SK-N-SH treated with all-trans-retinoic acid at 6 μM for 48 hours (cell line): Measurements from ENCODE around the gene PPFIA1.

Source experiments
- ATAC-seq: fragments of 200-7000 bp; cut with Tn5 transposase; 3 replicates; pipeline ENCODE4 v1.9.1; 2020; ENCODE audit warnings: mild to moderate bottlenecking, moderate library complexity
- ARNTL ChIP-seq: fragments of 450-650 bp; formaldehyde crosslinking; IDR thresholded peaks from 2 replicates; pipeline ENCODE4 v1.5.0; 2020; ENCODE audit warnings: low read depth, mild to moderate bottlenecking, moderate library complexity, borderline replicate concordance
- CREB5 ChIP-seq: fragments of 250-450 bp; sonication (Bioruptor Pico); IDR thresholded peaks from 2 replicates; pipeline ENCODE4 v1.5.1; 2020; ENCODE audit warnings: low read depth, mild to moderate bottlenecking, moderate library complexity
- CSDC2 ChIP-seq: fragments of 250-450 bp; sonication (Bioruptor Pico); IDR thresholded peaks from 2 replicates; pipeline ENCODE4 v1.5.0; 2020; ENCODE audit warnings: mild to moderate bottlenecking, moderate library complexity
- CSRNP3 ChIP-seq: fragments of 250-450 bp; sonication (Bioruptor Pico); IDR thresholded peaks from 2 replicates; pipeline ENCODE4 v1.5.1; 2021; ENCODE audit warnings: mild to moderate bottlenecking, moderate library complexity
- ESRRG ChIP-seq: fragments of 250-450 bp; sonication (Bioruptor Pico); IDR thresholded peaks from 2 replicates; pipeline ENCODE4 v1.6.1; 2021; ENCODE audit warnings: mild to moderate bottlenecking
- GLIS3 ChIP-seq: fragments of 250-450 bp; sonication (Bioruptor Pico); IDR thresholded peaks from 2 replicates; pipeline ENCODE4 v1.5.0; 2020; ENCODE audit warnings: mild to moderate bottlenecking, moderate library complexity
- ISL1 ChIP-seq: fragments of 250-450 bp; sonication (Bioruptor Pico); IDR thresholded peaks from 2 replicates; pipeline ENCODE4 v2.1.2; 2022; ENCODE audit warnings: mild to moderate bottlenecking, moderate library complexity
- OSR1 ChIP-seq: fragments of 250-450 bp; sonication (Bioruptor Pico); IDR thresholded peaks from 2 replicates; pipeline ENCODE4 v1.8.0; 2022; ENCODE audit warnings: moderate library complexity, mild to moderate bottlenecking, inconsistent platforms
- PATZ1 ChIP-seq: fragments of 250-450 bp; sonication (Bioruptor Pico); IDR thresholded peaks from 2 replicates; pipeline ENCODE4 v1.8.0; 2020; ENCODE audit warnings: mild to moderate bottlenecking, moderate library complexity, borderline replicate concordance
- POU6F1 ChIP-seq: fragments of 250-450 bp; sonication (Bioruptor Pico); IDR thresholded peaks from 2 replicates; pipeline ENCODE4 v1.8.0; 2021; ENCODE audit warnings: low read depth, mild to moderate bottlenecking, moderate library complexity, borderline replicate concordance
- PPARA ChIP-seq: fragments of 250-450 bp; sonication (Bioruptor Pico); IDR thresholded peaks from 2 replicates; pipeline ENCODE4 v1.5.0; 2020; ENCODE audit warnings: mild to moderate bottlenecking, borderline replicate concordance
- RARB ChIP-seq: fragments of 250-450 bp; sonication (Bioruptor Pico); IDR thresholded peaks from 2 replicates; pipeline ENCODE4 v1.8.0; 2021; ENCODE audit warnings: mild to moderate bottlenecking, moderate library complexity
- SNAI2 ChIP-seq: fragments of 250-450 bp; sonication (Bioruptor Pico); IDR thresholded peaks from 2 replicates; pipeline ENCODE4 v1.5.0; 2020; ENCODE audit warnings: mild to moderate bottlenecking, moderate library complexity
- TCF4 ChIP-seq: fragments of 250-450 bp; sonication (Bioruptor Pico); IDR thresholded peaks from 2 replicates; pipeline ENCODE4 v1.8.0; 2021; ENCODE audit warnings: mild to moderate bottlenecking, moderate library complexity, borderline replicate concordance
- TOX ChIP-seq: fragments of 250-450 bp; sonication (Bioruptor Pico); IDR thresholded peaks from 2 replicates; pipeline ENCODE4 v1.8.0; 2021; ENCODE audit warnings: mild to moderate bottlenecking, moderate library complexity, borderline replicate concordance
- TSHZ2 ChIP-seq: fragments of 250-450 bp; sonication (Bioruptor Pico); IDR thresholded peaks from 2 replicates; pipeline ENCODE4 v1.5.0; 2020; ENCODE audit warnings: mild to moderate bottlenecking, moderate library complexity
- ZFP3 ChIP-seq: fragments of 250-450 bp; sonication (Bioruptor Pico); IDR thresholded peaks from 2 replicates; pipeline ENCODE4 v1.5.0; 2020; ENCODE audit warnings: mild to moderate bottlenecking, moderate library complexity
- ZFP30 ChIP-seq: fragments of 450-650 bp; formaldehyde crosslinking; IDR thresholded peaks from 2 replicates; pipeline ENCODE4 v1.5.0; 2022; ENCODE audit warnings: mild to moderate bottlenecking, moderate library complexity
- ZNF565 ChIP-seq: fragments of 450-650 bp; formaldehyde crosslinking; conservative IDR thresholded peaks from 2 replicates; pipeline ENCODE4 v1.5.0; 2020; ENCODE audit warnings: low read depth, mild to moderate bottlenecking, moderate library complexity
- ZNF70 ChIP-seq: fragments of 450-650 bp; formaldehyde crosslinking; IDR thresholded peaks from 2 replicates; pipeline ENCODE4 v1.5.0; 2020; ENCODE audit warnings: mild to moderate bottlenecking, moderate library complexity
- ZNF8 ChIP-seq: fragments of 450-650 bp; formaldehyde crosslinking; IDR thresholded peaks from 2 replicates; pipeline ENCODE4 v1.5.0; 2020; ENCODE audit warnings: mild to moderate bottlenecking, moderate library complexity

The PPFIA1 gene

GRCh38 chr11:70378506-70379134, 108.1 kb downstream of the PPFIA1 start:
- ATAC-seq: no peak
- no peak for TF ChIP-seq ISL1 (CRISPR knock-in tag)
- no peak for TF ChIP-seq ZFP30 (CRISPR knock-in tag)
- TF ChIP-seq TCF4: no peak
- no peak for TF ChIP-seq ESRRG (CRISPR knock-in tag)
- TF ChIP-seq, all 23 proteins: peak for 0

GRCh38 chr11:70381350-70381749, 110.9 kb downstream of the PPFIA1 start:
- TF ChIP-seq ZFP30 (CRISPR knock-in tag): no peak
- TF ChIP-seq PPARA (CRISPR knock-in tag): no peak
- TF ChIP-seq CREB5: no peak
- no peak for TF ChIP-seq ZNF8 (CRISPR knock-in tag)
- TF ChIP-seq ZFP3: no peak
- TF ChIP-seq TOX (CRISPR knock-in tag): no peak
- no peak for TF ChIP-seq OSR1 (CRISPR knock-in tag)
- TF ChIP-seq TSHZ2: no peak
- no peak for TF ChIP-seq PATZ1 (CRISPR knock-in tag)
- no peak for TF ChIP-seq GLIS3 (CRISPR knock-in tag)
- TF ChIP-seq ZNF70: no peak
- no peak for TF ChIP-seq CSDC2 (CRISPR knock-in tag)
- TF ChIP-seq ESRRG (CRISPR knock-in tag): no peak
- no peak for TF ChIP-seq POU6F1 (CRISPR knock-in tag)
- no peak for TF ChIP-seq ZNF565
- ATAC-seq: no peak

GRCh38 chr11:70381872-70382861, 111.7 kb downstream of the PPFIA1 start:
- ATAC-seq: peak; percentile 83
- no peak for TF ChIP-seq ZFP3
- no peak for TF ChIP-seq OSR1 (CRISPR knock-in tag)
- TF ChIP-seq CSDC2 (CRISPR knock-in tag): no peak
- no peak for TF ChIP-seq ISL1 (CRISPR knock-in tag)
- TF ChIP-seq TOX (CRISPR knock-in tag): no peak
- no peak for TF ChIP-seq ZNF70
- TF ChIP-seq RARB: no peak
- TF ChIP-seq TCF4: no peak
- no peak for TF ChIP-seq ZNF565
- TF ChIP-seq ARNTL (CRISPR knock-in tag): no peak
- TF ChIP-seq CREB5: no peak
- TF ChIP-seq CSRNP3 (CRISPR knock-in tag): no peak
- TF ChIP-seq ZFP30 (CRISPR knock-in tag): no peak
- TF ChIP-seq PPARA (CRISPR knock-in tag): no peak
- no peak for TF ChIP-seq ZNF8 (CRISPR knock-in tag)
- no peak for TF ChIP-seq SNAI2 (CRISPR knock-in tag)
- no peak for TF ChIP-seq PATZ1 (CRISPR knock-in tag)
- TF ChIP-seq, all 23 proteins: peak for 0
